Hepatocyte (in vitro differentiated cells): Measurements from ENCODE around the gene TRAF3. TPM values are rescaled to one million over a fixed set of nuclear protein-coding genes. Genes with fewer than 3 reads are reported as not detected.

Experiments used
- DNase-seq: peaks from one replicate; pipeline ENCODE4 v3.0.0-alpha.2; 2016; ENCODE audit warnings: low spot score
- H2AFZ ChIP-seq: fragments of 200-600 bp; sonication (generic); 2 replicates; pipeline ENCODE4 v1.6.0; 2016; ENCODE audit warnings: antibody characterized with exemption, mild to moderate bottlenecking
- H3K27ac ChIP-seq: fragments of 200-600 bp; sonication (generic); 2 replicates; pipeline ENCODE4 v1.5.1; 2016; ENCODE audit warnings: mild to moderate bottlenecking
- H3K27me3 ChIP-seq: fragments of 200-600 bp; sonication (generic); 2 replicates; pipeline ENCODE4 v1.6.1; 2016
- H3K36me3 ChIP-seq: fragments of 200-600 bp; sonication (generic); replicated peaks from 2 replicates; pipeline ENCODE4 v1.5.1; 2016; ENCODE audit warnings: low read depth; ENCODE audit not compliant: insufficient read depth
- H3K4me1 ChIP-seq: fragments of 200-600 bp; sonication (generic); 2 replicates; pipeline ENCODE4 v1.5.1; 2016; ENCODE audit warnings: mild to moderate bottlenecking, moderate library complexity; ENCODE audit not compliant: insufficient read depth
- H3K4me2 ChIP-seq: fragments of 200-600 bp; sonication (generic); 2 replicates; pipeline ENCODE4 v1.6.0; 2016
- H3K4me3 ChIP-seq: fragments of 200-600 bp; sonication (generic); 2 replicates; pipeline ENCODE4 v1.5.1; 2016; ENCODE audit warnings: mild to moderate bottlenecking
- H3K79me2 ChIP-seq: fragments of 200-600 bp; sonication (generic); 2 replicates; pipeline ENCODE4 v1.6.0; 2017; ENCODE audit warnings: mild to moderate bottlenecking
- H3K9me2 ChIP-seq: fragments of 200-600 bp; sonication (generic); replicated peaks from 2 replicates; pipeline ENCODE4 v1.6.0; 2017; ENCODE audit warnings: mild to moderate bottlenecking; ENCODE audit not compliant: insufficient read depth
- H3K9me3 ChIP-seq: fragments of 200-600 bp; sonication (generic); 2 replicates; pipeline ENCODE4 v1.5.1; 2016; ENCODE audit warnings: low read depth, mild to moderate bottlenecking
- H4K20me1 ChIP-seq: fragments of 200-600 bp; sonication (generic); 2 replicates; pipeline ENCODE4 v1.6.0; 2016; ENCODE audit warnings: mild to moderate bottlenecking; ENCODE audit not compliant: insufficient read depth, poor library complexity, severe bottlenecking
- EZH2 ChIP-seq: fragments of 200-600 bp; sonication (generic); IDR thresholded peaks from 2 replicates; pipeline ENCODE4 v1.6.1; 2016; ENCODE audit warnings: antibody characterized with exemption, mild to moderate bottlenecking, borderline replicate concordance
- EZH2phosphoT487 ChIP-seq: fragments of 200-600 bp; sonication (generic); IDR thresholded peaks from one replicate; pipeline ENCODE4 v1.6.1; 2018; ENCODE audit warnings: antibody characterized with exemption, mild to moderate bottlenecking, low read depth, moderate library complexity; ENCODE audit not compliant: unreplicated experiment, severe bottlenecking
- WGBS: methylation state at CpG from one replicate; pipeline ENCODE4 v1.1.6; 2016; ENCODE audit warnings: low lambda C conversion rate; ENCODE audit errors: missing lambda C conversion rate; 5-methylcytosine and 5-hydroxymethylcytosine counted together
- polyA plus RNA-seq: library from polyadenylated mRNA; unstranded; fragments of >200 nt; fragmentation: Nextera tagmentation; extraction: Ambion mirVana; gene quantifications from 2 replicates; pipeline ENCODE4 v1.2.1, GENCODE V29; 2016
- total RNA-seq: library from RNA; depleted of rRNA; stranded (reverse); fragments of >200 nt; gene quantifications from 2 replicates; pipeline ENCODE4 v1.2.3, GENCODE V29; 2014
- TF ChIP-seq, protein P1 (sequence below): fragments of 200-600 bp; sonication (generic); IDR thresholded peaks from 2 replicates; pipeline ENCODE4 v1.5.1; 2016; ENCODE audit warnings: antibody characterized with exemption, mild to moderate bottlenecking; ENCODE audit not compliant: poor library complexity

Gene TRAF3
- total and polyA plus RNA-seq, 2 experiments from 2014 or later: 8.0 to 15.8 TPM

DNA sequence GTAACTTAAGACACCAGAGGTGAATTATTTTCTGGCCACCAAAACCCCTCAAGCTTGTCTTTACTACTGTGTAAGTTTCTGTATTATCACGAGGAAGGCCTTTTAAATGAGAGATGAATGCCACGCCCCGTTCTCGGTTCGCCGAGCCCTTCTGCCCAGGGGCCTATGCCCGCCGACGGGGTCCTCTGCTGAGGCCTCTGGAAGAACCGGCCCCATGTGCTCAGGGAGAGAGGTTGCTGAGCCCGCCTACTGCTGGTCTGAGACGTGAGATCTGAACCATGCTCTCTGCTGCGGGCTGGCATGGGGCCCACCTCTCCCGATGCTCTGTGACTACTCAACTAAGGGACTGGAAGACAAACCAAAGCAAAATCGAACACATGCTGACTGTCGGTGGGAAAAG, 166.2 kb downstream of the TRAF3 start:
- no peaks in the 10 kb centered on the region for H3K36me3 ChIP-seq
- H2AFZ ChIP-seq: no peak overlapping the region
- no peak for DNase-seq
- H3K4me2 ChIP-seq: no peak overlapping the region
- no peaks in the 10 kb centered on the region for H3K27me3 ChIP-seq
- H3K4me1 ChIP-seq: no peaks in the 10 kb centered on the region
- TF ChIP-seq EZH2phosphoT487 (no peak), EZH2 (no peak)
- TF ChIP-seq, protein P1, sequence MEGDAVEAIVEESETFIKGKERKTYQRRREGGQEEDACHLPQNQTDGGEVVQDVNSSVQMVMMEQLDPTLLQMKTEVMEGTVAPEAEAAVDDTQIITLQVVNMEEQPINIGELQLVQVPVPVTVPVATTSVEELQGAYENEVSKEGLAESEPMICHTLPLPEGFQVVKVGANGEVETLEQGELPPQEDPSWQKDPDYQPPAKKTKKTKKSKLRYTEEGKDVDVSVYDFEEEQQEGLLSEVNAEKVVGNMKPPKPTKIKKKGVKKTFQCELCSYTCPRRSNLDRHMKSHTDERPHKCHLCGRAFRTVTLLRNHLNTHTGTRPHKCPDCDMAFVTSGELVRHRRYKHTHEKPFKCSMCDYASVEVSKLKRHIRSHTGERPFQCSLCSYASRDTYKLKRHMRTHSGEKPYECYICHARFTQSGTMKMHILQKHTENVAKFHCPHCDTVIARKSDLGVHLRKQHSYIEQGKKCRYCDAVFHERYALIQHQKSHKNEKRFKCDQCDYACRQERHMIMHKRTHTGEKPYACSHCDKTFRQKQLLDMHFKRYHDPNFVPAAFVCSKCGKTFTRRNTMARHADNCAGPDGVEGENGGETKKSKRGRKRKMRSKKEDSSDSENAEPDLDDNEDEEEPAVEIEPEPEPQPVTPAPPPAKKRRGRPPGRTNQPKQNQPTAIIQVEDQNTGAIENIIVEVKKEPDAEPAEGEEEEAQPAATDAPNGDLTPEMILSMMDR: no peak
- H3K9me3 ChIP-seq: no peaks in the 10 kb centered on the region
- 96% methylated on average over 16 of the region's 16 CpGs for WGBS
- no peak overlapping the region for H3K27ac ChIP-seq
- H3K4me3 ChIP-seq: no peak overlapping the region
- no peaks in the 10 kb centered on the region for H3K79me2 ChIP-seq
- no peaks in the 10 kb centered on the region for H4K20me1 ChIP-seq
- H3K9me2 ChIP-seq: no peaks in the 10 kb centered on the region

DNA sequence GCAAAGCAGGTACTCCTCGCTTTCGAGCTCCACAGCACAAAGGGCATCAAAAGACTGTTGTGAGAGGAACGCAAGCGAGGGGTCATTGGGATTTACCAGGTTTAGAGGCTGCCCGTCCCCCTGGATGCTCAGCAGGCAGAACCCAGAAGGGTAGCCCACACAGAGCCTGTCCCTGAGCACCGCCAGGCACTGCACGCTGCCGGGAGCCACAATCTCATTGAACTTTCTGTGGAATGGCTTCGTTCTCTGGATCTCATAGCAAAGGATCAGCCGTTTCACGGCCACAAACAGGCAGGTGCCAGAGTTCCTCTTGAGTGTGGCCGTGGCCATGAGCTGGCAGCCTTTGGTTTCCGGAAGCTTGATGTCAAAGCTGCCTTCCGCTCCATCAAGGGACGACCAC, 166.7 kb downstream of the TRAF3 start:
- Histone ChIP-seq H3K27me3 (no peaks in the 10 kb centered on the region), H3K9me3 (no peaks in the 10 kb centered on the region), H3K4me1 (no peaks in the 10 kb centered on the region), H3K36me3 (no peaks in the 10 kb centered on the region), H2AFZ (no peak overlapping the region), H3K4me2 (no peak overlapping the region), H3K9me2 (no peaks in the 10 kb centered on the region), H3K4me3 (no peak overlapping the region), H3K79me2 (no peaks in the 10 kb centered on the region), H3K27ac (no peak overlapping the region), H4K20me1 (no peaks in the 10 kb centered on the region)
- DNase-seq: no peak
- 98% methylated on average over 15 of the region's 15 CpGs for WGBS
- TF ChIP-seq, protein P1: no peak
- no peak for TF ChIP-seq EZH2
- no peak for TF ChIP-seq EZH2phosphoT487

DNA sequence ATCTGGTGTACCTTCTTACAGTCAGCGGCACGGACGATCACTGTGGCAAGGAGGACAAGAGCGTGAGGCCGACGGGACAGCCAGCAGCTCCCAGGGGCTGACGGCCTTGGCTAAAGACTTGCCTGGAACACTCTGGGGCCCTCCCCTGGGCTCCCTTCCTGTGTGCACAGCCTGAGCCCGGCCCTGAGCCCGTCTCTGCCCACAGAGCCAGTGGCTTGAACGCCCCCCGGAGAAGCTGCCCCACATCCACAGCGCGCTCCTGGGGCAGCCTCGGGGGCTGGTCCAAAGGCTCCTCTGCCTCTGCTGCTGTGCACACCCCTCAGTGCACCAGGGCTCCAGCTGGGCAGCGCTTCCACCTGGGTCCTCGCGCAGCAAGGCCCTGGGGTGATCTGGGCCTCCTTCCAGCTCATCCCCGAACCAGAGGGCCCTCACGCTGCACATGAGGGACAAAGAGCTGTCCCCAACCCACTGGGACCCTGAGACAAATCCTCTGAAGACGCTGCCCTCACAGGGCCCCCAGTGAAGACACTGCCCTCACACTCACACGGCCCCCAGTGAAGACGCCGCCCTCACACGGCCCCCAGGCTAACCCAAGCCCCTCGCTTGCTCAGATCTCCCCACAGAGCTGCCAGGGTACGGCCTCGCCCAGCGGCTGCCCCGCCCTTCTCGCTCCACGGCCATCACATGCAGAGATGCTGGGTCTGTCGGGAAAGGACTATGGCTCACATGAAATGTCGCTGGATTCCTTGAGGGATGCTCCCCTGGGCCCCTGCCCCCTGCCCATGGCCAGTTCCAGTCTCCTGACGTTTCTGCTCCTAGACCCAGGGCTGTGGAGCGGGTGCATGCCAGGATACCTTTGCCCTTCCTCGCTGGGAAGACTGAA, 167.4 kb downstream of the TRAF3 start:
- no peak for TF ChIP-seq EZH2

DNA sequence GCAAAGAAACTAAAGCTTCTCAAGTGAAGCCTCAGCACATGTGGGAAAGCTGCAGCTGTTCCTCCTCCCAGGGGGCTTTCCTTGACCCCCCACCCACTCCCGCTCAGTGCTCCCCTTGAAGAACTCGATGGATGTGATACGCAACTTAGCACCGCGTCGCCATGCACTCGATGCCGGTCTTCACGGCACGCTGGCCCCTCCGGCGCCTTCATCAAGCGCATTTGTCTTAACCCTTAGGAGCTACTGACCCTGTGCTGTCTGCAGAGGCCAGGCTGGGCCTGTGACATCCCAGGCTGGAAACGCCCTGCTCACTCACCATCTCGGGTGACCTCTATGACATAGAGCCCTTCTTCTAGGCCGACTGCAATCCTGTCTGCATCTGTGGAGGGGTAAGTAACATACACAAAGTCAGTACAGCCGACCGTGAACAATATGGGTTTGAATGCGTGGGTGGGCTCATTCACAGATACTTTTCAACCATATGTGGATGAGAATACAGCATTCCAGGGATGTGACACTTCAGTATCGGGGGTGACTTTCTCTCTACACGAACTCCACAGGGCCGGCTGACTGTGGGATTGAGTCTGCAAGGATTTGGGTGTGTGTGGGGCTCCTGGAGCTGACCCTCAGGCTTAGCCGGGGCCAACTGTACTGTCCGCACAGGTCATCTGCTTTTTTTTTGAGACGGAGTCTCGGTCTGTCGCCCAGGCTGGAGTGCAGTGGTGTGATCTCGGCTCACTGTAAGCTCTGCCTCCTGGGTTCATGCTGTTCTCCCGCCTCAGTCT, 168.3 kb downstream of the TRAF3 start:
- Histone ChIP-seq H3K4me2 (no peak overlapping the region), H3K27me3 (no peaks in the 10 kb centered on the region), H3K4me3 (no peak overlapping the region), H3K9me3 (no peaks in the 10 kb centered on the region), H3K9me2 (no peaks in the 10 kb centered on the region), H3K79me2 (no peaks in the 10 kb centered on the region), H4K20me1 (no peaks in the 10 kb centered on the region), H3K36me3 (no peaks in the 10 kb centered on the region), H3K4me1 (no peaks in the 10 kb centered on the region), H3K27ac (no peak overlapping the region), H2AFZ (no peak overlapping the region)
- 96% methylated on average over 22 of the region's 29 CpGs for WGBS
- TF ChIP-seq EZH2phosphoT487 (no peak), EZH2 (no peak)
- TF ChIP-seq, protein P1: no peak
- DNase-seq: no peak

More for the DNA sequence above, 167.4 kb downstream of the TRAF3 start:
- H4K20me1 ChIP-seq: no peaks in the 10 kb centered on the region
- no peaks in the 10 kb centered on the region for H3K79me2 ChIP-seq
- H3K4me3 ChIP-seq: no peak overlapping the region
- H3K4me2 ChIP-seq: no peak overlapping the region
- H2AFZ ChIP-seq: no peak overlapping the region
- DNase-seq: no peak
- H3K36me3 ChIP-seq: no peaks in the 10 kb centered on the region
- H3K4me1 ChIP-seq: no peaks in the 10 kb centered on the region
- H3K9me2 ChIP-seq: no peaks in the 10 kb centered on the region
- WGBS: 97% methylated on average over 36 of the region's 36 CpGs
- no peaks in the 10 kb centered on the region for H3K9me3 ChIP-seq
- H3K27me3 ChIP-seq: no peaks in the 10 kb centered on the region
- no peak overlapping the region for H3K27ac ChIP-seq
